ENCODE results near the gene KRTAP5-2. TPM values are rescaled to one million over a fixed set of nuclear protein-coding genes. Genes with fewer than 3 reads are reported as not detected.
"Not testable (repeated sequence)": the region's sequence is repeated elsewhere in the genome, so short reads cannot be mapped to it uniquely, and the experiment has no call there.

KRTAP5-2 gene
- total RNA-seq, 1 experiment from 2014 or later: not detected

GRCh38 chr11:1607156-1607845, 9.2 kb upstream of the KRTAP5-2 start:
- not testable (repeated sequence) for H3K36me3 Mint-ChIP-seq (ENCODE audit: insufficient read depth in 1 of 3, low read depth in 3 of 3); H3K27ac ChIP-seq (ENCODE audit: insufficient read length, low read depth, low read length); H3K56ac ChIP-seq (ENCODE audit: insufficient read length, low read depth, low read length); H3K27ac Mint-ChIP-seq; H2AK5ac ChIP-seq (ENCODE audit: insufficient read length, low read length); H3K14ac ChIP-seq (ENCODE audit: insufficient read depth, low read length); H4K5ac ChIP-seq (ENCODE audit: insufficient read length, low read depth, low read length); H3K79me1 ChIP-seq (ENCODE audit: insufficient read depth, low read depth, low read length, poor library complexity, severe bottlenecking); H4K20me1 ChIP-seq (ENCODE audit: control insufficient read depth, insufficient read depth, insufficient read length); H3T11ph ChIP-seq (ENCODE audit: low read length); H3K23me2 ChIP-seq (ENCODE audit: insufficient read length, low read depth, low read length, poor library complexity, severe bottlenecking); H3K4me2 ChIP-seq (ENCODE audit: insufficient read depth, insufficient read length, low read length); H3K23ac ChIP-seq (ENCODE audit: insufficient read length, low read depth, low read length); H3K9me3 ChIP-seq (ENCODE audit: control insufficient read depth, low read depth, low read length); H3K27me3 ChIP-seq (ENCODE audit: insufficient read depth, low read length); H4K8ac ChIP-seq (replicated peaks; ENCODE audit: insufficient read length, low read depth, low read length); H3K18ac ChIP-seq (ENCODE audit: insufficient read length, low read depth, low read length); H4K91ac ChIP-seq (ENCODE audit: insufficient read length, low read depth, low read length); H2AFZ ChIP-seq (ENCODE audit: low read length); H3K4me1 ChIP-seq (ENCODE audit: insufficient read depth, low read length); H2BK20ac ChIP-seq (ENCODE audit: low read depth, low read length, poor library complexity, severe bottlenecking); H2BK120ac ChIP-seq (ENCODE audit: low read depth, low read length, poor library complexity, severe bottlenecking); H2BK12ac ChIP-seq (ENCODE audit: insufficient read length, low read depth, low read length); H3K4ac ChIP-seq (ENCODE audit: low read depth, low read length); H2BK15ac ChIP-seq (ENCODE audit: low read depth, low read length); H3K9ac ChIP-seq (ENCODE audit: extremely low read depth, insufficient read length, low read length); H3K79me2 ChIP-seq (ENCODE audit: insufficient read depth, low read length); H2BK5ac ChIP-seq (ENCODE audit: insufficient read length, low read length)
- peaks cover 13 to 18% of the 10 kb centered on the region in 2 experiments for H3K4me1 Mint-ChIP-seq
- H3K9me3 Mint-ChIP-seq: peaks cover 17 to 18% of the 10 kb centered on the region in 2 experiments
- peak overlapping the region in 1 of 2 experiments; percentile 57; a peak in 1 of 5 replicates for H3K4me3 Mint-ChIP-seq
- WGBS (ENCODE audit: extremely low coverage, insufficient read length, low lambda C conversion rate): no CpG with 5 or more reads among the region's 18 CpGs
- peak; percentile 42 for DNase-seq
- H3K27me3 Mint-ChIP-seq (ENCODE audit: low read depth): peaks cover 42% of the 10 kb centered on the region

- not testable (repeated sequence) for H3K4me3 Mint-ChIP-seq; H4K91ac ChIP-seq (ENCODE audit: insufficient read length, low read depth, low read length); H3T11ph ChIP-seq (ENCODE audit: low read length); H3K18ac ChIP-seq (ENCODE audit: insufficient read length, low read depth, low read length); H2BK12ac ChIP-seq (ENCODE audit: insufficient read length, low read depth, low read length); H3K4me1 ChIP-seq (ENCODE audit: insufficient read depth, low read length); H4K8ac ChIP-seq (replicated peaks; ENCODE audit: insufficient read length, low read depth, low read length); H3K4me2 ChIP-seq (ENCODE audit: insufficient read depth, insufficient read length, low read length); H3K79me1 ChIP-seq (ENCODE audit: insufficient read depth, low read depth, low read length, poor library complexity, severe bottlenecking); DNase-seq; H3K9ac ChIP-seq (ENCODE audit: extremely low read depth, insufficient read length, low read length); H3K27ac Mint-ChIP-seq; H3K23me2 ChIP-seq (ENCODE audit: insufficient read length, low read depth, low read length, poor library complexity, severe bottlenecking); H3K14ac ChIP-seq (ENCODE audit: insufficient read depth, low read length); H3K27me3 ChIP-seq (ENCODE audit: insufficient read depth, low read length); H3K56ac ChIP-seq (ENCODE audit: insufficient read length, low read depth, low read length); H2BK5ac ChIP-seq (ENCODE audit: insufficient read length, low read length); H2AFZ ChIP-seq (ENCODE audit: low read length); H3K79me2 ChIP-seq (ENCODE audit: insufficient read depth, low read length); H4K5ac ChIP-seq (ENCODE audit: insufficient read length, low read depth, low read length); H3K23ac ChIP-seq (ENCODE audit: insufficient read length, low read depth, low read length); H2BK20ac ChIP-seq (ENCODE audit: low read depth, low read length, poor library complexity, severe bottlenecking); H2BK15ac ChIP-seq (ENCODE audit: low read depth, low read length); H2BK120ac ChIP-seq (ENCODE audit: low read depth, low read length, poor library complexity, severe bottlenecking); H3K4ac ChIP-seq (ENCODE audit: low read depth, low read length); H2AK5ac ChIP-seq (ENCODE audit: insufficient read length, low read length); H4K20me1 ChIP-seq (ENCODE audit: control insufficient read depth, insufficient read depth, insufficient read length); H3K9me3 ChIP-seq (ENCODE audit: control insufficient read depth, low read depth, low read length); H3K27ac ChIP-seq (ENCODE audit: insufficient read length, low read depth, low read length)
- Mint-ChIP-seq H3K27me3 (ENCODE audit: low read depth) (peaks cover 47% of the 10 kb centered on the region), H3K36me3 (ENCODE audit: insufficient read depth in 1 of 3, low read depth in 3 of 3) (peaks cover 7 to 16% (median 11%) of the 10 kb centered on the region in 3 experiments), H3K9me3 (peaks cover 25 to 26% of the 10 kb centered on the region in 2 experiments), H3K4me1 (peaks cover 10 to 14% of the 10 kb centered on the region in 2 experiments)
- no CpG with 5 or more reads among the region's 13 CpGs for WGBS (ENCODE audit: extremely low coverage, insufficient read length, low lambda C conversion rate)
Observed at GRCh38 chr11:1605923-1606322, 7.8 kb upstream of the KRTAP5-2 start.

Measured in H9 (cell line).